CD4-positive, alpha-beta T cell treated with Interleukin-15 for 1 hour (primary cell): Measurements from ENCODE around the gene F2RL2.
"Not testable (repeated sequence)": the region's sequence is repeated elsewhere in the genome, so short reads cannot be mapped to it uniquely, and the experiment has no call there.

Experiments
- DNase-seq: peaks from one replicate; pipeline ENCODE4 v3.0.0-alpha.2; 2020

The F2RL2 gene

DNA sequence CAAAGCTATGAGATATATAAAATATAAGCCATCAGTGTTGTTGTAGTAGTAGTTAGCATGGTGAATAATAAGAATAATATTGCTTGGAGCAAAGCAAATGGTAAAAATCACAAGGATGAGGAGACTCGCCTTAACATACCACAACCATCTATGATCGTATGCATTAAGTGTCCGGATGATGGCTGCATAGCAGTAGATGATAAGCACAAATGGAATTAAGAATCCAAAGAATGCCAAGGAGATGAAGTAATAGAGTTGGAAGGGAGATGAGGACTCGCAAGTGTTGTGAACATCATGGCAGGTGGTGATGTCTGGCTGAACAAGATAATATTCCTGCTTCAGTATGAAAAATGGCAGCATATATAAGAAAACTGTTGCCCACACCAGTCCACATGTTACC, 5.5 kb downstream of the F2RL2 start:
- no peak for DNase-seq

DNA sequence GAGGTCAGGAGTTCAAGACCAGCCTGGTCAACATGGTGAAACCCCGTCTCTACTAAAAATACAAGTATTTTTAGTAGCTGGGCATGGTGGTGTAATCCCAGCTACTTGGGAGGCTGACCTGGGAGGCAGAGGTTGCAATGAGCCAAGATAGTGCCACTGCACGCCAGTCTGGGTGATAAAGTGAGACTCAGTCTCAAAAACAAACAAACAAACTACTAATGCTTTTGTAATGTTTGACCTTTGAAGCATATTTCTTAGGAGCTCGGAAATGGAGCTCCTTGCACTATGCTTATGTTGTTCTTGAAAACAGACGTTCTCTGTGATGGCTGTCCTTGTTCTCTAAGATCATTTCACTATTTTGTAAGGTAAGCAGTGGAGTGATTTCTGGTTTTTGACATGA, 6.0 kb downstream of the F2RL2 start:
- DNase-seq: no peak

DNA sequence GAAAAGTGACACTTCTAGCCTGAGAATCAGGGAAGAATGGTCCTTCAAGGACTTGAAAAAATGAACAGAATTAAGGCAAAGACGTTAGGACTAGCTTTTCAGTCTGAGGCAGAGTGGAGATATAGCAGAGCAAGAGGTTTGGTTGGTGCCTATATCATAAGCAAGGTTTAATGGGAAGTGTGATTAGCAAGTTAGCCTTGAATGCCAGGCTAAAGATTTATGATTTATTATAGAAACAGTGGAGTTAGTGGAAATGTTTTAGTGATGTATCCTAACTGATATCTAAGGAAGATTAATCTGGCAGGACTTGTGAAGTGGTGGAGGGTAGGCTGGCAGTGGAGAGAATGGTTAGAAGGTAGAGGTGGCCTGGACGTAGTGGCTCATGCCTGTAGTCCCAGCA, 7.0 kb downstream of the F2RL2 start:
- no peak for DNase-seq

DNA sequence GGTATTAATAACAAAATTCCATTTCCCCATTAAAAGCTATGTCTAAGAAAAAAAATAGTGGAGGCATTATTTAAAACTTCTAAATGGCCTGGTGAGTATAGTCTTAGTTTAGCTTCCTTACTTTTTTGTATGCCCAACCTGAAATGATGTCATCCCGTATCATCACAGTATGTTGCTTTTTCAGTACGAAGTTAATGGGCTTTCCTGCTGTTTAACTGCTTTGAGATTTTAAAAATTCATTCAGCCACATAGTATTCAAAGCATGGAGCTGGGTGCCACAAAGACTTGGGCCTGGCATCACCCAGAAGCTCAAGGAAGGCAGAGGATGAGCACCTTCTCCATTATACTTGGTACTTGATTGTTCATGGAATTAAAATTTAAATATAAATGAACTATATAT, 7.4 kb downstream of the F2RL2 start:
- no peak for DNase-seq

DNA sequence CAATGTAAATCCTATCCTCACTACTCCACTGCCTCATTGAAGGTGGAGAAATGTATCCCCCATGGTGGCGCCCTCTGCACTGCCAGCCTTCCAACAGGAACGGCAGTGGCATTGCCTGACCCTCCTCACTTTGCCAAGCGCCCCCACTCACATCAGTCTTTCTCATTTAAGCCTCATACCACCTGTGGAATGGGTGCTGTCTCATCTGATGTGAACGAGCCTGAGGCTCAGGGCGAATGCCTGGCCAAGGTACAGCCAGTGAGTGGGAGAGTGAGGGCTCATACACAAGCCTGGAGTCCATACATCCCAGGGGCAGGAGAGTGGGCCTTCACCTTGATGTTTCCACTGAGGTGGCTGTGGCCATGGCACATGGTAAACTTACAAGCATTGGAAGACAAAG, 10.3 kb downstream of the F2RL2 start:
- DNase-seq: no peak

DNA sequence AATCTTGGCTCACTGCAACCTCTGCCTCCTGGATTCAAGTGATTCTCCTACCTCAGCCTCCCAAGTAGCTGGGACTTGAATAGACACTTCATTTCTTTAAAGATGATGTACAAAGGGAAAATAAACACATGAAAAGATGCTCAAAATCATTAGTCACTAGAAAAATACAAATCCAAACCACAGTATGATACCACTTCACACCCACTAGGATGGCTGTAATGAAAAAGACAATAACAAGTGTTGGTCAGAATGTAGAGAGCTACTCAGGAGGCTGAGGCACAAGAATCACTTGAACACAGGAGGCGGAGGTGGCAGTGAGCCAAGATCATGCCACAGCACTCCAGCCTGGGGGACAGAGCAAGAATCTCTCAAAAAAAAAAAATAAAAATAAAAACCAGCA, 13.0 kb downstream of the F2RL2 start:
- no peak for DNase-seq

DNA sequence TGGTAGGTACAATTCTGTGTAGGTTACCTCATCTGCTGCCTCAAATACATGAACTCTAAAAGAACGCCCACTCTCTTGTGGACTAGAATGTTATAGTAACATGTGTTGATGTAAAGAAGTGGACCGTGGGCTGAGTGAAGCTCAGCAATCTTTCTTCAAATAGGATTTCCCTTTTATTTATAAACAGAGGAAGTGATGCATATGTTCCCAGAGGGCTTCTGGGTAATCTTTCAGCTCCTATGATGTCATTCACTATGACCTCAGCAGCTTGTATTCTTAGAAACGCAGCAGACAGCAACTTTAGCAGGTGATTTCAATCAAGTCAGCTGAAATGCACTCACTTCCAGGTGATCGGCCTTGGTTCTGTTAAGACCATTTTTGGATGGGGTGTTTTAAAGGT, 14.4 kb downstream of the F2RL2 start:
- no peak for DNase-seq

DNA sequence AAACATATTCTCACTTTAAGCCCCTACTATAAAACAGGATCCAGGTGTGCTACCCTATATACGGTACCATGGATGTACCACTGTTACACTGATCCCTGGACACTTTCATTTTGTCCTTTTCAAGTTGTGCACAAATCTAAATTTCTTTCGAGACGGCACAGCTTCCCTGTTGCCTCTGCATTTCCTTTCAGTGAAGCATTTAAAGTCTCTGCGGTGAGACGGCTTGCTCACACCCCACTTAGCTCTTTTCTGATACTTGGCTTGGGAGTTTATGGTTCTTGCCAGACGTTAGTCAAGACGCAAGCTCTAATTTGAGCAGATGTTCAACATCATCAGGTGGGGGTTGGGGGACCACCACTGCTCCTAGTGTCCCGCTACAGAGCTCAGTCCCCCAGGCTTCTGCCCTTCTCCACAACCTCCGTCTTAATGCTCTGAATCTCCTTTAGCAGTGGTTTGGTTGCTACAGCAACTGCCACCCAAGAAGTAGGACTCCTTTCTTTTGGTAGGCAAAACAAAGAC, 15.8 kb downstream of the F2RL2 start:
- DNase-seq: no peak

DNA sequence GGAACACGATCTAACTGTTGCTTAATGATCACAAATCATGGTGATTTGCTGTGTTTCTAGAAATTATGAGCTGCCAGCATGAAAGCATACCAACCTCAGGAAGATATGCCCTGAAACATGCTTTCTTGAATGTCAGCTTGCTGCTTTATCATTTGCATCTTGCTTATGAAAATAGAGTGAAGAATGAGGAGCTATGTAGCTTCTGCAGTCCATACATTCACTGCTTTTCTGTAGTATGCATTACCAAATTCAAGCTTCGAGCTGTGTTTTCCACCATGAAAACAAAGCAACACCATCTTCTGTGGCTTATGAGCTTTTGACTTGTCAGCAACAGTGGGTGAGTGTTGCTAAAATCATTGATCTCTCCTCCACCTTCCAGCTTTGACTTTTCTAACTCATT, 16.5 kb downstream of the F2RL2 start:
- no peak for DNase-seq

DNA sequence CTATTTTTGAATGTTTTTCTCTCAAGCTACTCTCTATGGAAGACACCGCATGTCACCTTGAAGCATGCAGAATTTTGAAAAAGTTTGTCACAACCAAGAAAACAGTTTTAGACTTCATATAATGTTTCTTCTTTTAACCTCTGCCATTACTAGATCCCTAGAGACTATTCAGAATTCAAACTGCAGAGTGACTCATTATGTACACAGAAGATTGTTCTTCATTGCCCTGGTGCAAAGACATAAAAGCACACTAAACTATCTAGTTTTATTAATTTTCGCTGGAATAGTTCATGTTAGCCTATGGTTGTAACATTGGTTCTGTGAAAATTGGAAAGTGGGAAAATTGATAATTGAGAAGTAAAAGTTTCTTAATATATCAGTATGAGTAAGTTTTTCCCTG, 18.4 kb downstream of the F2RL2 start:
- no peak for DNase-seq

DNA sequence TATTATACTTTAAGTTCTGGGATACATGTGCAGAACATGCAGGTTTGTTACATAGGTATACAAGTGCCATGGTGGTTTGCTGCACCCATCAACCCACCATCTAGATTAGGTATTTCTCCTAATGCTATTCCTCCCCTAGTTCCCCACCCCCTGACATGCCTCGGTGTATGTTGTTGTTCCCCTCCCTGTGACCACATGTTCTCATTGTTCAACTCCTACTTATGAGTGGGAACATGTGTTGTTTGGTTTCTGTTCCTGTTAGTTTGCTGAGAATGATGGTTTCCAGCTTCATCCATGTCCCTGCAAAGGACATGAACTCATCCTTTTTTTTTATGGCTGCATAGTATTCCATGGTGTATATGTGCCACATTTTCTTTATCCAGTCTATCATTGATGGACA, 19.2 kb downstream of the F2RL2 start:
- not testable (repeated sequence) for DNase-seq

DNA sequence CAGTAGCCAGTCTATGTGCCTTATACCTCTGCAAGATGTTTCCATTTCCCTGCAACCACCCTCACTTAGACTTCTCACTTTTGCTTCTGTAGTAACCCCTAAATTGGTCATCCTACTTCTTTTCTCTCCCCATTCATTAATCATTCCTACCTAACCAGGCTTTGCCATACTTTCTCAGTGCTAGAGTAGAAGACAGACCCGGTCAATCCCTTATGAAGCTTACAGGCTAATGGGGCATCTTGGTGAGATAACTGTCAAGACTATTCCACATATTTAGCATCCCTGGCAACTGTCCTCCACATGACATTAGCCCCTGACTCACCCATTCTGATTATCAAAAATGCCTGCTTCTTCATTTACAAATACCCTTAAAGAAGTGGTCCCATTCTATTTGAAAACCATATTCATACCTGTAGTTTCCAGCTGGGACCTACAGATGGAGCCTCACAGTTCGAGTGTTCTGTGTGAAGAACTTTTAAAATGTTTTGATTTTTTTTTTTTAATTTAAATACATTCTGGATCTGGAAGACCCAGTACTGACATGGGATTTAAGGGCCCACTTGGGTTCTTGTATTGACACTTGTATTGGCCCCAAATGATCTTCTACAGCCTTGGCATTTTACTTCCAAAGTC, 21.0 kb downstream of the F2RL2 start:
- DNase-seq: no peak

DNA sequence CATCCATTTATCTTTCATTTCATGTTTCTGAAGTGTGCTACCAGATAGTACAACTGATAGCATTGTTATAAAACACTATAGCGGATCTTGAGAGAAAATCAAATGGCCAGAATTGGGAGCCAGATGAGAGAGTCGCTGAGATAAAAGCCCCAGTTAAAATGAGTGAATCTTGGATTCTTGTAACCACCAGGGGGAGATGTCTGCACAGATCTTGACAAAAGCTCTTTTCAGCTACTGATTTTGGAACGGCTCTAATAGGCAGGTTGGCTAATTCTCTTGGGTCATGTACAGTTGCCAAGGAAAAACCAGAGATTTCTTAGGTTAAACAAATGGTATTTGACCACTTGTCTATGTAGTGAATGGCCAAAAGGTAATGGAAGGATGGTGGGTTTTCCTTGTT, 21.7 kb downstream of the F2RL2 start:
- DNase-seq: peak; percentile 19

DNA sequence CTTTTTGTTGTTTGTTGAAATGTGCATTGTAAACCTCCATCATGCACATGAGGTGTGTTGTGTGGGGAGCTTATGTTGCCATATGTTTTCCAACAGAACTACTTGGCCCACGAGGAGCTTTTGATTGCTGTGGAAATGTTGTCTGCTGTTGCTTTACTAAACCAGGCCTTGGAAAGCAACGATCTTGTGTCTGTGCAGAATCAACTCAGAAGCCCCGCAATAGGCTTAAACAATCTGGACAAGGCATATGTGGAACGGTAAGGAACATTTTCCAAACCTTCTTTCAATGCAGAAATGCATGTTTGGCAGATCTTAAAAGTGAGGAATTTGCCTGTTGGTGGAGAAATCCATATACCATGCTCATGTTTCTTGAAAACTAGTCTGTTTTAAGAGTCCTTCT, 22.5 kb downstream of the F2RL2 start:
- no peak for DNase-seq

DNA sequence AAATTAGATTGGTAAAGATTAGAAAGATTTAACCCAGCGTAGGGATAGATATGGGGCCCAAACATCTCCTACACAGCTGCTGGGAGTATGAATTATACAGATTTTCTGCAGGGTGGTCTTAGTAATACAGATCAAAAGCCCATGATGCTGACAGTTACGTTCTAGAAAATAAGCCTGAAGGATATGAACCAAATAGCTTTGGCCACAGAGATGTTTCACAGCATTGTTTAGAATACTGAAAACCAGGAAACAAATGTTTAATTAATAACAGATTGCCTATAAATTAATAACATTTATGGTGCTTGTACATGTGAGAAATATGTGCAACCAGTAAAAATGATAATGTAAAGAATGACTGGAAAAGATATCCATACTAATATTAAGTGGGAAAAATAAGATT, 24.7 kb downstream of the F2RL2 start:
- no peak for DNase-seq

DNA sequence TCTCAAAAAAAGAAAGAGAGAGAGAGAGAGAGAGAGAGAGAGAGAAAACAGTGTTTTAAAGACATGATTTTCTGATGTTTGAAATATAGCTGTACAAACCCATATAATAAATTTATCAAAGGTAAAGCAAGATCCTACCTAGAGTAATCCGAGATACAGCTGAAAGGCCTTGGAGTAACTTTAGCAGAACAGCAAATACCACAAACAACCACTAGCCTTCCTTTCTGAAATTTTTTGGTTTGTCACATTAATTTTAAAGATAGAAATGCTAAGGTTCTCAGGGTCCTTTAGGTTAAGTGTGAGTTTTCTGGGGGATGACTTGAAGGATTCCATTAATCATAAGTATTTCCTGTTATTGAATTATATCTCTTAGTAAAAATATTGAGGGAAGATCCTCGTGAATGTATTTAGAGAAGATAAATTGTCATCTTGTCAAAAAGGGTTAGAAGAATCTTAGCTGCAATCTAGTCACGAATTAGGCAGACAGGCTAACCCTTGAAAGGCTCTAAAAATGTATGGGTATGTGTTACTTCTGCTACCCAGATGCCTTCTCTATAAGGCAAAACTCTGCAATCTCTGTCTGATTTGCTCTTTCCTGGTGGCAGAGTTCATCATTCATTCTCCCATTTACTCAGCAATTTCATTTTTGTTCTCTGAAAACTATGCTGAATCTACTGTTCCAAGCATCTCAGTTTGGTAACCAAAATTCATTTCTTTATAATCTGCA, 27.3 kb downstream of the F2RL2 start:
- DNase-seq: no peak

DNA sequence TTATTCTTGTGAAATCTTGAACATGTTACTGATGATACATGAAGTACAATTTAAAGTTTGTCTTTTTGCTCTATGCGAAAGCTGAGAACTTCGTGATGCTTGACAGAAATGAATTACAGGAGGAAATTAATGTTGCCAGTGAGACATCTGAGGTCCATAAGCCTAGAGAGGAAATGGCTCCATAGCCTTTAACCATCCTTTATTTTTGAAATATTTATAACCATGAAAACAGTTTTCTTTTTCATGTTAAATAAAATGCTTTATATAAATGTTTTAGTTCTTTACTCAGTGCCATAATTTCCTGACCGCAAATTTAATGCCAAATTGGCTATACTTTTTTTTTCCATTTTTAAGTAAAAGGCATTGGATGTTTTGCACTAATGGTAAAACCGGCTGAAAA, 29.1 kb downstream of the F2RL2 start:
- no peak for DNase-seq

DNA sequence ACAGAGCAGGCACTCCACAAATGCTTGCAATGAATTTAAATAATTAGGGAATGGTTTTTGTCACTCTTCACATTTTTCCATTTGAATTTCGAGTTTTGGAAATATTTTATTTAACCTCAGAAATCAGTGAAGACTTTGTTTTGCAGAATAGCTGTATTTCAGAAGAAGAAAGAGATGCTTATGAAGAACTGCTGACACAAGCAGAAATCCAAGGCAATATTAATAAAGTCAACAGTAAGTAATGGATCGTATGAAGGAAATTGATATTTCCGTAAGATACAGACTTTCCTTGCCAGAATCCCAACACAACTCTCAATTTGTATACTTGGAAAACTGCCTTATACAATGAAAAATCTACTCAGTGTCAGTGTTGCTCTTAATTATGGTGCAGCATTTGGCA, 30.5 kb downstream of the F2RL2 start:
- no peak for DNase-seq

DNA sequence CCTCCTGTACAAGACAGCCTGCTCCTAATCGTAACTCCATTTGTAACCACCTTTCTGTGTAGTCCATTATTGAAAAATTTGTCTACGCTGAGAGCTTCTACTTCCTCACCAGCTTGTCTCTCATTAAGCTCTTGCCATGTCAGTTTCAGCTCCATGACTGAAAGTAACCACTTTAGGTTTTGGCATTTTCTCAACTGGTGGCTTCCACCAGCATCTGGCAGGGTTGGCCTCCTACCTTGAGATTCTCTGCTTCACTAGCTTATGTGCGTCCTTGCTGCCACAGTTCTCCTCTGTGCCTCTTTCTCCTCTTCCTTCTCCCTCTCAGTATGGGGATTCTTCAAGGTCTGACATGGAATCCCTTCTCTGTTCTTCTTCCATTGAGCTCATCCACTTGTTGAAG, 31.8 kb downstream of the F2RL2 start:
- DNase-seq: no peak

DNA sequence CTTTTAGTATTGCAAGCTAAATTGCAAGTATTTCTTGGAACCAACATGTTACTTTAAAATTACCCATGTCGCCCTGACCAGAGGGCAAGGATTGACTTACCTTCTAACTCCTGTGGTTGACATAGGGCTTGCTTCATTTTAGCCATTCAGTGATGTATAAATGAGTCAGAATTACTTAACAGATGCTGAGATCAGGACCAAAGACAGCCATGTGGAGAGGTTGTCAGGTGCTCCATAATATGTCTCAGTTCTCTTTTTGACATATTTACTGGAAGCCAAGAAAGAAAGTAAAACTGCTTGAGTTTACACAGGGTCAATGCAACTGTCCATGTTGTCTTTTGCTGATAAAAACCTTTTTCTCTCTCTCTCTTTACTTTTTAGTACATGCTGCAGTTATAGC, 33.2 kb downstream of the F2RL2 start:
- no peak for DNase-seq

DNA sequence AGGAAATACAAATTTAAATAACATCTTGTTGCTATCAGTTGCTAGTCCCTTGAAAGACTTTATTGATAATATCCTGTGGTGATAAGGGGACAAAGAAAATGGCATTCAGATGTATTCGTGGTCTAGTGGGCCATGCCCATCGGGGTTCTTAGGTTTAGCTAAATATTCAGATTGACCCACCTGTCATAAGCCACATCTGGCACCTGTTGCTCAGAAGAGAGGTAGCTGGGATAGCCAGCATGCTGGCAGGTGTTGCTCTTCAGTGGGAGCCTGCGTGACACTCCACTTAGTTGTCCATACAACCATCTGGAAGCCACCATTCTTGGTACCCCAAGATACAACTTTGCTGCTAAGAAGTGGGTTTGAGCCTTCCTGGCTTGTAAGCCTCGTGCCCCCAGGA, 36.7 kb downstream of the F2RL2 start:
- no peak for DNase-seq

DNA sequence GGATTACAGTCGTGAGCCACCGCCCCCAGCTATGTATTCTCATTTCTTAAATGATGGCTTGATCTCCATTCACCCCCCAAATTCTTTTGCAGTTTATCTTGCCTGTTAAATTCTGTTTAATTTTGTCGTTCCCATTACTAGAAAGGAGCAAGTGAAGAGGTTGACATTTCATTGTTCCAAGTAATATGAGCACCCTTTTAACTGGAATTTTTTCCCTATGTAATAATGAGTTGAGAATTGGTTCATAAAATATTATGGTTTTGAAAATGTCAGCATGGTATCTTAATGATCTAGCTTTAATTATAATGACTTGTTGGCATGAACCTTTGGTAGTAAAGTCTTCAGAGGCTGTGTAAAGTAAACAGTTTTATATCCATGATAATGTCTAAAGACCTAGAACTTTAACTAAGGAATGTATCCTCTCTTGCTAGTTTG, 37.4 kb downstream of the F2RL2 start:
- DNase-seq: no peak

DNA sequence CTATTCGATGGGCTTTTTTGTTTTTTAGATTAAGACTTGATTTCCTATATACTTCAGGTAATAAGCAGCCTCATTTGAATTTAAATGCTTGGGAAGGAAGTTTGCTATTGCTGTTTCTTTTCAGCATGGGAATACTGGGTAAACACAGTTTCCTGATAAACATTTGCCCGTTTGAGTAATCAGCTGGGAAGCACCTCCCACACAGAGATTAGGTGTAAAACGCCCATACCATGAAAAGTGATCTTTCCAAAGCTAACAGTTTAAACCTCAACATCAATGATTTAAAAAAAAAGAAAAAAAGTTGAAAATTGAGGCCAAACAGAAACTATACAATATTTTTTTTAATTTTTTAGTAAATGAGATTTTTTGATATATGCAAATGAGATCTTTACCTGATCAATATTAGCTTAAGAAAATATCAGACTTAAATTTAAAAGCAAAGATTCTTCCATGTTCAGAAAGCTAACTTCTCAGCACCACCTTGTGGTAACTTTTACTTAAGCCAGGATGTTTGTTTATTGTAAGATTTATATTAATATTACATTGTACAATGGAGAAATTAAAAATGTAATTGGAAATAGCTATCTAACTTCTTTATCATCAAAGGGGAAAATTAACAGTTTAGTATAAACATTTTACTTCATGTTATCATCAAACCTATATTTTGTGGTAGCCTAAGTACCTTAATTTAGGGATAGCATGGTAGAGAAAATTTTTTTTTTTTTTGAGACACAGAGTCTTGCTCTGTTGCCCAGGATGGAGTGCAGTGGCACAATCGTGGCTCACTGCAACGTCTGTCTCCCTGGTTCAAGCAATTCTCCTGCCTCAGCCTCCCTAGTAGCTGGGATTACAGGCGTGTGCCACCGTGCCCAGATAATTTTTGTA, 39.8 kb downstream of the F2RL2 start:
- no peak for DNase-seq
